Psoas muscle (tissue), 8 donors: ENCODE data around the gene SUPT5H. TPM values are rescaled to one million over a fixed set of nuclear protein-coding genes. Genes with fewer than 3 reads are reported as not detected.

Experiments
- ATAC-seq, 4 donors: fragments of 200-7000 bp; cut with Tn5 transposase; one replicate each; pipeline ENCODE4 v1.9.1; 2020; ENCODE audit warnings: moderate library complexity in 3 of 4, mild to moderate bottlenecking in 2 of 4
- DNase-seq, 2 donors: peaks; one replicate each; pipeline ENCODE4 v3.0.0-alpha.2; 2020
- H3K27ac ChIP-seq: fragments of 200-600 bp; one replicate; pipeline ENCODE4 v1.8.0; 2022
- H3K27me3 ChIP-seq, 3 donors: fragments of 200-600 bp in 1 of 3; one replicate each; pipeline versions ENCODE4 v1.6.1 to v1.8.0; 2013 to 2022; ENCODE audit warnings: low read length in 2 of 3, mild to moderate bottlenecking in 2 of 3, moderate library complexity in 1 of 3; ENCODE audit not compliant: insufficient read depth in 3 of 3
- H3K36me3 ChIP-seq, 2 donors: fragments of 200-600 bp in 1 of 2; one replicate each; pipeline versions ENCODE4 v1.6.1 to v1.8.0; 2013 to 2022; ENCODE audit warnings: low read depth in 1 of 2, mild to moderate bottlenecking in 1 of 2, moderate library complexity in 1 of 2; ENCODE audit not compliant: insufficient read depth in 1 of 2
- H3K4me1 ChIP-seq: fragments of 200-600 bp; one replicate; pipeline ENCODE4 v1.8.0; 2022
- H3K4me3 ChIP-seq: fragments of 200-600 bp; one replicate; pipeline ENCODE4 v1.8.0; 2022; ENCODE audit warnings: mild to moderate bottlenecking
- H3K9me3 ChIP-seq: fragments of 200-600 bp; one replicate; pipeline ENCODE4 v1.8.0; 2022
- CTCF ChIP-seq: fragments of 200-600 bp; IDR thresholded peaks from one replicate; pipeline ENCODE4 v1.8.0; 2022; ENCODE audit warnings: antibody characterized with exemption
- WGBS, 3 donors: extraction: QIAGEN DNeasy Blood & Tissue Kit; methylation state at CpG; one replicate each; pipeline versions ENCODE4 v1.1.6 to v1.1.7; 2013; 5-methylcytosine and 5-hydroxymethylcytosine counted together
- intact Hi-C, 2 donors: fragments of 100-400 bp; cut with DNase I; formaldehyde crosslinking; loops; one replicate each; pipeline versions ENCODE4 v1.11.0 to v1.14.2; 2022
- polyA plus RNA-seq, 3 donors: library from polyadenylated mRNA; stranded (reverse); fragments of 200-250 nt; gene quantifications; one replicate each; pipeline ENCODE4 v1.2.3, GENCODE V29; 2013
- total RNA-seq, 4 donors: library from RNA; stranded (reverse); fragmentation: NEBNext Ultra II Directional in 2 of 4; extraction: Animal tissue kit (Norgen Biotek cat#: 25700) in 2 of 4; gene quantifications; one replicate each; pipeline versions ENCODE4 v1.2.1 to v1.2.4, GENCODE V29; 2021 to 2023
- donor health status: healthy with polysubstance abuse.
- donor health status: DM: no; HTN: no; CAD: no; lungs with moderate emphysema.
- donor health status: Bipolar disorder and iron deficiency.
- donor health status: healthy.
- donor health status: DM: yes; HTN: yes; CAD: no.
- donor health status: DM: no; HTN: no; CAD: no.
- donor health status: DM: no; HTN: no; CAD: no.
- donor health status: DM: yes; HTN: yes; CAD: no.

Gene SUPT5H
- total and polyA plus RNA-seq, 7 donors = 60.7 to 97.1 (median 82.7) TPM

- DNase-seq = peak; percentile 59 to 95
- H3K27me3 ChIP-seq = no peaks in the 10 kb centered on the region
- peaks cover 0 to 17% of the 10 kb centered on the region in 2 donors for H3K36me3 ChIP-seq
- H3K4me3 ChIP-seq = peak within 1 kb of the TSS; percentile 97
- no peaks in the 10 kb centered on the region for H3K9me3 ChIP-seq
- intact Hi-C loops = no loop called here
- peak; percentile 26 to 45 (median 30) for ATAC-seq
- WGBS, 3 donors = 0% methylated on average over 39 to 56 of the region's 56 CpGs
- H3K4me1 ChIP-seq = peaks cover 33% of the 10 kb centered on the region
- peak within 1 kb of the TSS; percentile 96 for H3K27ac ChIP-seq
- no peak for TF ChIP-seq CTCF
These were observed 38.5 kb upstream of the SUPT5H start, which contains the start of gene ZFP36 for GRCh38 chr19:39406656-39407409. TSS of gene ZFP36 (plus strand) at chr19:39406847. CDS start at chr19:39406905, 58 bp downstream.

GRCh38 chr19:39407410-39407659 lies 38.0 kb upstream of the SUPT5H start:
- Histone ChIP-seq H3K9me3 (no peaks in the 10 kb centered on the region), H3K27me3 (no peaks in the 10 kb centered on the region), H3K36me3 (peaks cover 0 to 17% of the 10 kb centered on the region in 2 donors), H3K4me3 (peak overlapping the region; percentile 97), H3K27ac (peak overlapping the region; percentile 96), H3K4me1 (peaks cover 28% of the 10 kb centered on the region)
- DNase-seq (no peak), ATAC-seq (no peak)
- intact Hi-C loops = no loop called here
- no peak for TF ChIP-seq CTCF
- WGBS, 3 donors = 0 to 1% (median 1%) methylated on average over 13 to 14 of the region's 14 CpGs

GRCh38 chr19:39407660-39408391 lies 37.6 kb upstream of the SUPT5H start:
- H3K27me3 ChIP-seq = no peaks in the 10 kb centered on the region
- DNase-seq = peak; percentile 51 to 82
- H3K4me1 ChIP-seq = peaks cover 28% of the 10 kb centered on the region
- peak overlapping the region; percentile 96 for H3K27ac ChIP-seq
- peak overlapping the region; percentile 97 for H3K4me3 ChIP-seq
- no peak for TF ChIP-seq CTCF
- peaks cover 0 to 17% of the 10 kb centered on the region in 2 donors for H3K36me3 ChIP-seq
- intact Hi-C loops = no loop called here
- no peak for ATAC-seq
- 3 to 13% (median 4%) methylated on average over 37 to 40 of the region's 40 CpGs for WGBS, 3 donors
- no peaks in the 10 kb centered on the region for H3K9me3 ChIP-seq

- DNase-seq = peak in 1 of 2 donors; percentile 70
These were observed 36.8 kb upstream of the SUPT5H start for GRCh38 chr19:39408392-39409207.

More at GRCh38 chr19:39408392-39409207, 36.8 kb upstream of the SUPT5H start:
- Histone ChIP-seq H3K27ac (peak overlapping the region; percentile 96), H3K36me3 (peaks cover 0 to 17% of the 10 kb centered on the region in 2 donors), H3K4me1 (peaks cover 28% of the 10 kb centered on the region), H3K9me3 (no peaks in the 10 kb centered on the region), H3K27me3 (no peaks in the 10 kb centered on the region), H3K4me3 (peak overlapping the region; percentile 97)
- 18 to 44% (median 25%) methylated on average over 20 of the region's 20 CpGs for WGBS, 3 donors
- ATAC-seq = peak in 2 of 4 donors; percentile 5 to 17
- intact Hi-C loops = no loop called here
- no peak for TF ChIP-seq CTCF
